ENCODE results near the gene MUC4.

MUC4 gene

GRCh38 chr3:195811756-195812155, at the start of gene MUC4:
Gene MUC4 (minus strand): TSS chr3:195811929. CDS start chr3:195811817, 112 bp downstream.
- H3K4me2 ChIP-seq (ENCODE audit: low read length): no peak within 1 kb of the TSS
- H3K36me3 ChIP-seq (ENCODE audit: insufficient read depth, low read length): no peaks in the 10 kb centered on the region
- H3K27ac ChIP-seq (ENCODE audit: low read depth, low read length, poor library complexity, severe bottlenecking): no peak within 1 kb of the TSS
- H3K9ac ChIP-seq (ENCODE audit: low read length): no peak within 1 kb of the TSS
- no peaks in the 10 kb centered on the region for H3K4me1 ChIP-seq (ENCODE audit: insufficient read depth, low read length, severe bottlenecking)
- peaks cover 31% of the 10 kb centered on the region for H3K27me3 ChIP-seq (ENCODE audit: insufficient read depth, low read length)
- no peaks in the 10 kb centered on the region for H3K79me2 ChIP-seq (ENCODE audit: insufficient read depth, low read length)
- H3K9me2 ChIP-seq (ENCODE audit: low read depth, low read length): no peaks in the 10 kb centered on the region
- H3K4me3 ChIP-seq (ENCODE audit: low read depth, low read length, poor library complexity, severe bottlenecking): no peak within 1 kb of the TSS
- TF ChIP-seq, protein P1, sequence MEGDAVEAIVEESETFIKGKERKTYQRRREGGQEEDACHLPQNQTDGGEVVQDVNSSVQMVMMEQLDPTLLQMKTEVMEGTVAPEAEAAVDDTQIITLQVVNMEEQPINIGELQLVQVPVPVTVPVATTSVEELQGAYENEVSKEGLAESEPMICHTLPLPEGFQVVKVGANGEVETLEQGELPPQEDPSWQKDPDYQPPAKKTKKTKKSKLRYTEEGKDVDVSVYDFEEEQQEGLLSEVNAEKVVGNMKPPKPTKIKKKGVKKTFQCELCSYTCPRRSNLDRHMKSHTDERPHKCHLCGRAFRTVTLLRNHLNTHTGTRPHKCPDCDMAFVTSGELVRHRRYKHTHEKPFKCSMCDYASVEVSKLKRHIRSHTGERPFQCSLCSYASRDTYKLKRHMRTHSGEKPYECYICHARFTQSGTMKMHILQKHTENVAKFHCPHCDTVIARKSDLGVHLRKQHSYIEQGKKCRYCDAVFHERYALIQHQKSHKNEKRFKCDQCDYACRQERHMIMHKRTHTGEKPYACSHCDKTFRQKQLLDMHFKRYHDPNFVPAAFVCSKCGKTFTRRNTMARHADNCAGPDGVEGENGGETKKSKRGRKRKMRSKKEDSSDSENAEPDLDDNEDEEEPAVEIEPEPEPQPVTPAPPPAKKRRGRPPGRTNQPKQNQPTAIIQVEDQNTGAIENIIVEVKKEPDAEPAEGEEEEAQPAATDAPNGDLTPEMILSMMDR (IDR thresholded peaks at IDR 0.05; ENCODE audit: low read length): no peak
- TF ChIP-seq EZH2 (IDR thresholded peaks at IDR 0.05; ENCODE audit: borderline replicate concordance, low read length): no peak
- no peaks in the 10 kb centered on the region for H4K20me1 ChIP-seq (ENCODE audit: insufficient read depth, low read length)
- H2AFZ ChIP-seq (ENCODE audit: low read length): no peak within 1 kb of the TSS
- no peaks in the 10 kb centered on the region for H3F3A ChIP-seq (ENCODE audit: insufficient read depth, low read length)
- H3K9me3 ChIP-seq (ENCODE audit: low read length): no peaks in the 10 kb centered on the region

GRCh38 chr3:195860456-195860855, 48.7 kb upstream of the MUC4 start:
- Histone ChIP-seq H3K4me2 (ENCODE audit: low read length) (no peak overlapping the region), H3K4me3 (ENCODE audit: low read depth, low read length, poor library complexity, severe bottlenecking) (no peak overlapping the region)

DNA sequence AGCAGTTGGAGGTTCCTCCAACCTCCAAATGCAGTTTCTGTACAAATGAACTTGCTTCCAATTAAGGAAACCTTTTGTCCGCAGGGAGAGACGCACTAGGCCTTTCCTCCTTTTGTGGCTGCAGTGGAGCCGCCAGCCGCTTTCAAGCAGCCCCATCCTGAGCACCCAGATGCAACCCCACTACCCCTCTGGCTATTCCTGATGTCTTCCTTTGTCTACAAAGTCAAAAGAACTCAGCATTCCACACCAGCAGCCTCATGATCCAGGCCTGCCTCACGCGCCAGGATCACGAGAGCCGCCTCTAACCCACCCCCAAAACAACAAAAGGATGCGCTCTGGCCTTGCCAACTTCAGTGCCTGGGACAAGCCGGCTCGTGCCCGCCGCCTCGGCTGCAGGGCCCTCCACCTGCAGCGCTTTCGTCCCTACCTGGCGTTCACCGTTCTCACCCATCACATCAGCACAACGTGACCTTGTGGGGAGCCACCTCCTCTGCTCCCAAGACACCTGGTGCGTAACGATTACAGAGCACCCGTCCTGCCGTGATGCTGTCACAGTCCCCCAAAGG, 48.2 kb upstream of the MUC4 start:
- Histone ChIP-seq H2AFZ (ENCODE audit: low read length) (no peak overlapping the region), H3K9ac (ENCODE audit: low read length) (no peak overlapping the region), H3K9me2 (ENCODE audit: low read depth, low read length) (no peaks in the 10 kb centered on the region), H3K27me3 (ENCODE audit: insufficient read depth, low read length) (no peaks in the 10 kb centered on the region), H3F3A (ENCODE audit: insufficient read depth, low read length) (no peaks in the 10 kb centered on the region), H3K4me3 (ENCODE audit: low read depth, low read length, poor library complexity, severe bottlenecking) (no peak overlapping the region), H4K20me1 (ENCODE audit: insufficient read depth, low read length) (no peaks in the 10 kb centered on the region), H3K4me1 (ENCODE audit: insufficient read depth, low read length, severe bottlenecking) (peaks cover 7% of the 10 kb centered on the region), H3K9me3 (ENCODE audit: low read length) (no peaks in the 10 kb centered on the region), H3K4me2 (ENCODE audit: low read length) (peak overlapping the region; percentile 54), H3K79me2 (ENCODE audit: insufficient read depth, low read length) (no peaks in the 10 kb centered on the region), H3K27ac (ENCODE audit: low read depth, low read length, poor library complexity, severe bottlenecking) (no peak overlapping the region), H3K36me3 (ENCODE audit: insufficient read depth, low read length) (peaks cover 25% of the 10 kb centered on the region)
- no peak for TF ChIP-seq EZH2 (IDR thresholded peaks at IDR 0.05; ENCODE audit: borderline replicate concordance, low read length)
- TF ChIP-seq, protein P1 (IDR thresholded peaks at IDR 0.05; ENCODE audit: low read length): no peak

More at GRCh38 chr3:195860456-195860855, 48.7 kb upstream of the MUC4 start:
- no peaks in the 10 kb centered on the region for H3F3A ChIP-seq (ENCODE audit: insufficient read depth, low read length)
- H3K36me3 ChIP-seq (ENCODE audit: insufficient read depth, low read length): peaks cover 28% of the 10 kb centered on the region
- no peak overlapping the region for H3K27ac ChIP-seq (ENCODE audit: low read depth, low read length, poor library complexity, severe bottlenecking)
- no peaks in the 10 kb centered on the region for H3K9me2 ChIP-seq (ENCODE audit: low read depth, low read length)
- H4K20me1 ChIP-seq (ENCODE audit: insufficient read depth, low read length): no peaks in the 10 kb centered on the region
- H3K79me2 ChIP-seq (ENCODE audit: insufficient read depth, low read length): no peaks in the 10 kb centered on the region
- no peaks in the 10 kb centered on the region for H3K9me3 ChIP-seq (ENCODE audit: low read length)
- peaks cover 7% of the 10 kb centered on the region for H3K4me1 ChIP-seq (ENCODE audit: insufficient read depth, low read length, severe bottlenecking)
- no peak overlapping the region for H2AFZ ChIP-seq (ENCODE audit: low read length)
- no peak overlapping the region for H3K9ac ChIP-seq (ENCODE audit: low read length)
- H3K27me3 ChIP-seq (ENCODE audit: insufficient read depth, low read length): no peaks in the 10 kb centered on the region
- TF ChIP-seq, protein P1 (IDR thresholded peaks at IDR 0.05; ENCODE audit: low read length): no peak
- TF ChIP-seq EZH2 (IDR thresholded peaks at IDR 0.05; ENCODE audit: borderline replicate concordance, low read length): no peak

All from OCI-LY1 (cell line).